Stomach smooth muscle (tissue), 2 donors: Measurements from ENCODE around the gene LRRC8D.
"Not testable (repeated sequence)": the region's sequence is repeated elsewhere in the genome, so short reads cannot be mapped to it uniquely, and the experiment has no call there.

Source experiments
- H3K27ac ChIP-seq: one replicate; pipeline ENCODE4 v1.7.0; 2013; ENCODE audit warnings: mild to moderate bottlenecking, low read length, inconsistent platforms
- H3K27me3 ChIP-seq, 2 donors: one replicate each; pipeline ENCODE4 v1.7.0; 2013; ENCODE audit warnings: low read length in 2 of 2; ENCODE audit not compliant: insufficient read depth in 2 of 2, control insufficient read depth in 1 of 2
- H3K36me3 ChIP-seq, 2 donors: one replicate each; pipeline ENCODE4 v1.7.0; 2013; ENCODE audit warnings: low read length in 2 of 2; ENCODE audit not compliant: control insufficient read depth in 2 of 2, insufficient read depth in 2 of 2
- H3K4me1 ChIP-seq: one replicate; pipeline ENCODE4 v1.7.0; 2013; ENCODE audit warnings: low read length; ENCODE audit not compliant: control insufficient read depth, insufficient read depth
- H3K4me3 ChIP-seq, 2 donors: one replicate each; pipeline ENCODE4 v1.7.0; 2013; ENCODE audit warnings: low read length in 2 of 2
- H3K9ac ChIP-seq, 2 donors: one replicate each; pipeline ENCODE4 v1.7.0; 2013; ENCODE audit warnings: low read length in 2 of 2, mild to moderate bottlenecking in 1 of 2
- H3K9me3 ChIP-seq, 2 donors: one replicate each; pipeline ENCODE4 v1.7.0; 2013; ENCODE audit warnings: low read length in 2 of 2; ENCODE audit not compliant: control insufficient read depth in 2 of 2
- donor health status: healthy.
- donor health status: Pancreatic carcinoma.

Gene LRRC8D

GRCh38 chr1:89984564-89985116 is 163.8 kb downstream of the LRRC8D start:
- not testable (repeated sequence) for H3K27me3 ChIP-seq, H3K9ac ChIP-seq, H3K27ac ChIP-seq, H3K4me3 ChIP-seq, H3K4me1 ChIP-seq, H3K9me3 ChIP-seq, H3K36me3 ChIP-seq

GRCh38 chr1:89986020-89986419 is 165.2 kb downstream of the LRRC8D start:
- H3K27me3 ChIP-seq: no peaks in the 10 kb centered on the region
- H3K4me1 ChIP-seq: no peaks in the 10 kb centered on the region
- H3K27ac ChIP-seq: no peak overlapping the region
- H3K4me3 ChIP-seq: no peak overlapping the region
- H3K9ac ChIP-seq: no peak overlapping the region
- no peaks in the 10 kb centered on the region for H3K9me3 ChIP-seq
- H3K36me3 ChIP-seq: no peaks in the 10 kb centered on the region
